ENCODE data around the gene PEX11G. TPM values are rescaled to one million over a fixed set of nuclear protein-coding genes. Genes with fewer than 3 reads are reported as not detected.

Gene PEX11G
- total RNA-seq, 1 experiment from 2014 or later = 4.0 TPM

DNA sequence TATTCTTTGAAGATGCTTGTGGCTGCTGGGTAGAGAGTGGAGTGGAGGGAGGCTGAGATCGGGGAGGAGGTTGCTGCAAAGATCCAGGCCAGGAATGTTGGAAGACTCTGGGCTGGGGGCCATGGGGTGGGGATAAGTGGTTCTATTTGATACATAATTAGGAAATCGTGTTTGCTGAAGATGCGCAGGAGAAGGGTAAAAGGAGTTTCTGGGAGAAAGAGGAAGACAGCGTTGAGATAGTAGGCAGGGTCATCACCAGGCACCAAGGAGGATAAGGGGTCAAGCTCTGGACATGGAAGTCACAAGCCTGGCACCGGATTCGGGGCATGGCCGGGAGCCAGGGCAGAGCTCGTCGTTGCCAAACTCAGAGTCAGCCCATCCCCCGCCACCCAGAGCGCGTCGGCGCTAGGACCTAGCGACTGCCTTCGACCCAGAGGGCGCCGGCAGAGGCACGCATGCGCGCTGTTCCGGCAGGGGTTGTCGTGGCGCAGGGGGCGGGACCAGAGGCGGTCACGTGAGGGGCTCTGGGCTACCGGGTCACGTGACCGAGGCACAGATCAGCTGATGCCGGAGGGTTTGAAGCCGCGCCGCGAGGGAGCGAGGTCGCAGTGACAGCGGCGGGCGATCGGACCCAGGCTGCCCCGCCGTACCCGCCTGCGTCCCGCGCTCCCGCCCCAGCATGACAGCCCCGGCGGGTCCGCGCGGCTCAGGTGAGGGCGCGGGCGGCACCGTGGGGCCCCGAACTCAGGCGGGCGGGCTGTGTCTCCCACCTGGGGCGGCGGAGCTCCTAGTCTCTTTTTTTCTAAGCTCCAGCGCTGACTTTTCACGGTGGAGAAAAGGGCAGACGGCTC, 33.5 kb upstream of the PEX11G start, which contains the start of gene MCOLN1:
Gene MCOLN1 (plus strand): TSS at position 553 of the 851 bp plus-strand sequence. CDS start 127 bp downstream, at position 680.
- peak; percentile 93 for DNase-seq (ENCODE audit: low spot score)

DNA sequence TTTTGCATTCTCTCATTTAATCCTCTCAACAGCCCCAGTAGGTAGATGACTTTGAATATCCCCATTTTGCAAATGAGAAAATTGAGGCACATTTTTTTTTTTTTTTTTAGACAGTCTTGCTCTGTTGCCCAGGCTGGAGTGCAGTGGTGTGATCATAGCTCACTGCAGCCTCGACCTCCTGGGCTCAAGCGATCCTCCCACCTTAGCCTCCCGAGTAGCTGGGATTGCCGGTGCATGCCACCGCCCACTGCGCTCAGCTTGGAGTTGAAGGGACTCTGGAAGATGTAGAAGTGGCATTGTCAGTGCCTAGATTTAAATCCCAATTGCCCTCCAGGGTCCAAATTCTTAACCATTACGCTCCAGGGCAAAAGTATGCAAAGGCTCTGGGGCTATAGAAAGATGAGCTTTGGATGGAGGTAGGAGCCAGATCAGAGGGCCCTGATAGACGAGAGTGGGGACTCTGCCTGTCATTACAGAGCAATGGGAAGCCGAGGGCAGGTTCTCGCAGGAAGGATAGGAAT, 32.8 kb upstream of the PEX11G start:
- DNase-seq (ENCODE audit: low spot score) = no peak

DNA sequence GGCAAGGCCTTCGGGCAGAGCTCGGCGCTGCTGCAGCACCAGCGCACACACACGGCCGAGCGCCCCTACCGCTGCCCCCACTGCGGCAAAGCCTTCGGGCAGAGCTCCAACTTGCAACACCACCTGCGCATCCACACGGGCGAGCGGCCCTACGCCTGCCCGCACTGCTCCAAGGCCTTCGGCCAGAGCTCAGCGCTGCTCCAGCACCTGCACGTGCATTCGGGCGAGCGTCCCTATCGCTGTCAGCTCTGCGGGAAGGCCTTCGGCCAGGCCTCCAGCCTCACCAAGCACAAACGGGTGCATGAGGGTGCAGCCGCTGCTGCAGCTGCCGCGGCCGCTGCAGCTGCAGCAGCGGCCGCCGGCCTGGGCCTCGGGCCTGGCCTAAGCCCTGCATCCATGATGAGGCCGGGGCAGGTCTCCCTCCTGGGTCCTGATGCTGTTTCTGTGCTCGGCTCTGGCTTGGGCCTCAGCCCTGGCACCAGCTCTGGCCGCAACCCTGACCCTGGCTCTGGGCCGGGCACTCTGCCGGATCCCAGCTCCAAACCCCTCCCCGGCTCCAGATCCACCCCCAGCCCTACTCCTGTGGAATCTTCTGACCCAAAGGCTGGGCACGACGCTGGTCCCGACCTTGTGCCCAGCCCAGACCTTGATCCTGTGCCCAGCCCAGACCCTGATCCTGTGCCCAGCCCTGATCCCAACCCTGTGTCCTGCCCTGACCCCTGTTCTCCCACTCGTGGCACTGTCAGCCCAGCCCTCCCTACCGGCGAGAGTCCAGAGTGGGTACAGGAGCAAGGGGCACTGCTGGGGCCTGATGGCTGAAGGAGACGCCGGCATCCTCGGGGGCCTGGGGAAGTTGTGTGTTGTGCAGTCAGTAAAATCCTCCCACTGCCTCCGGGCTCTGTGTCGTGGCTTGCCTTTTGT, 31.6 kb upstream of the PEX11G start:
- DNase-seq (ENCODE audit: low spot score) = no peak

DNA sequence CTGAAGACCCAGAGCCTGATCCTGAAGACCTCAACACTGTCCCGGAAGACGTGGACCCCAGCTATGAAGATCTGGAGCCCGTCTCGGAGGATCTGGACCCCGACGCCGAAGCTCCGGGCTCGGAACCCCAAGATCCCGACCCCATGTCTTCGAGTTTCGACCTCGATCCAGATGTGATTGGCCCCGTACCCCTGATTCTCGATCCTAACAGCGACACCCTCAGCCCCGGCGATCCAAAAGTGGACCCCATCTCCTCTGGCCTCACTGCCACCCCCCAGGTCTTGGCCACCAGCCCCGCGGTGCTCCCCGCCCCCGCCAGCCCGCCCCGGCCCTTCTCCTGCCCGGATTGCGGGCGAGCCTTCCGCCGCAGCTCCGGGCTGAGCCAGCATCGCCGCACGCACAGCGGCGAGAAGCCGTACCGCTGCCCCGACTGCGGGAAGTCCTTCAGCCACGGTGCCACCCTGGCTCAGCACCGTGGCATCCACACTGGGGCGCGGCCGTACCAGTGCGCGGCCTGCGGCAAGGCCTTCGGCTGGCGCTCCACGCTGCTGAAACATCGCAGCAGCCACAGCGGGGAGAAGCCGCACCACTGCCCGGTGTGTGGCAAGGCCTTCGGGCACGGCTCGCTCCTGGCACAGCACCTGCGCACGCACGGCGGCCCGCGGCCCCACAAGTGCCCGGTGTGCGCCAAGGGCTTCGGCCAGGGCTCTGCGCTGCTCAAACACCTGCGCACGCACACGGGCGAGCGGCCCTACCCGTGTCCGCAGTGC, 30.7 kb upstream of the PEX11G start:
- DNase-seq (ENCODE audit: low spot score) = no peak

DNA sequence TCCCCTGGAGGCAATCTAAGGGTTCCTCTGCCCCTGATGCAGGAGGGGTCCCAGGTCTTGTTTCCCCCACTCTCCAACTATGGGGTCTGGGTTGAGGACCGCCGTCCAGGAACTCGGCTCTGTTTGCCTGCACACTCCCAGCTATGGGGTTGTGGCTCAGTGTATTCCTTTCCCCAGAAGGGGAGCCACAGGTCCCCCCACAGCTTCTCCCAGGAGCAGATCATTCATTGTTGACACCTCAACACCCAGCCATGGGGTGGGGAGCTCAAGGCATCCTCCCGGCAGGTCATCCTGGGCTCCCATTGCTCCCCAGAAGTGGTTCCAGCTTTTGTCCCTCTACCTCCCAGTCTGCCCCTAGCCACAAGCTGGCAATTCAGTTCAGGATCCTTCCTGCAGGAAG, 28.0 kb upstream of the PEX11G start:
- no peak for DNase-seq (ENCODE audit: low spot score)

DNA sequence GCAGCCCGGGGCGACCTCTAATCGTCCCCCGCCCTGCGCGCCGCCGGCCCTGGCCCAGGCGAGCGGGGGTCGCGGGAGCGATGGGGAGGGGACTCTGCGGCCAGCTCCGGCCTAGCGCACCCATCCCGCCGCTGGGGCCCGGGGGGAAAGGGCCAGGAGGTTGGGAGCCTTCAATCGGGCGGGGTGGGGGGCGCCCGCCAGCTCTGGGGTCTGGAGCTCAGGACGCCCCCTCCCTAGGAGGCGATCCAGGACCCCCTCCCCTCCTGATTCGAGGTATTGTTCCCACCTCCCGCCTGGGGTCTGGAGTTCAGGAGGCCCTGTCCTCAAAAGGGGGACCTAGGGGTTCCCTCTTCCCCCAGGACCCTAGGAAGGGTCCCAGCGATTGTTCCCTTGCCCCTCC, 27.5 kb upstream of the PEX11G start:
- DNase-seq (ENCODE audit: low spot score) = no peak

DNA sequence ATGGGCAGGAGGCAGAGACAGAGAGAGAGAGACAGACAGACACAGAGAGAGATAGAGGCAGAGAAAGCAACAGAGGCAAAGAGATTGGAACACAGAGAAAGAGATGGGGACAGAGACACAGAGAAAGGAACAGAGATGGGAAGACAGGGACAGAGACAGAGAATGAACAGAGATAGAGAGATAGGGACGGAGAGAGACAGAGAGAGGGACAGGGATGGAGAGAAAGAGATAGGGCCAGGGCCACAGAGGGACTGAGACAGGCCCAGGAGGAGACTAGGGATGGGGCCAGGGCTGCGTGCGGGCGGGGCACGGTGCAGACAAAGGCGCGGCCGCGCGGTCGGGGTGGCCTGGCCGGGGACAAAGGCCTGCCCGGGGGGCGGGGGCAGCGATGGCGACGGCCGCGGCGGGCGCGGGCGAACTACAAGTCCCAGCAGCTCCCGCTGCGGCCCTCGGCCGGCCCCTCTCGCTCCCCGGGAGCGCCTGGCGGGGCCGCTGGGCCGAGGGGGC, 26.9 kb upstream of the PEX11G start, which contains the start of gene ZNF358:
Gene ZNF358 (plus strand): TSS at position 459 of the 507 bp plus-strand sequence. CDS start 3,140 bp downstream, outside the sequence.
- no peak for DNase-seq (ENCODE audit: low spot score)

DNA sequence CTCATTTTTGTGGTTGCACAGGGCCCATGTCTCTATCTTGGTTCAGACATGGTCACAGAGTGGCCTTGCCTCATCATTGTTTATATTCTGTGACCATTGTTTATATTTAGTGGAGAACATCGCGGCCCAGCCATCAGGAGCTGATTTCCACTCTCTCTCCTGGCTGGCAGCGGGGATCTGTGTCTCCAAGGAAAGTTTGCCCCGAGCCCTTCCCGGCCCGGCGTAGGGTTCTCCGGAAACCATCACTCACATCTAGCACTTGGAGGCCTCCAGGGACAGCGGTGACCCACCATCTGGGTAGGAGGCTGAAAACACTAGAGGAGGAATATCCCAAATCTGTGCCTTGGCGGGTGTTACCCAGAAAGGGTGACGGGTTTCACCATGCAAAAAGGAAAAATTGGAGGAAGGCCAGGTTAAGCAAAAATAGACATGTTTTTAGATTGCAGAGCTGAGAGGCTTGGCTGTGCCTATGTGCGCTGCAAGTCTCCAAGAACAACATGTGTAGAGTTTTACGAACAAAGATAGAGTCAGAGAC, 26.3 kb upstream of the PEX11G start:
- no peak for DNase-seq (ENCODE audit: low spot score)

DNA sequence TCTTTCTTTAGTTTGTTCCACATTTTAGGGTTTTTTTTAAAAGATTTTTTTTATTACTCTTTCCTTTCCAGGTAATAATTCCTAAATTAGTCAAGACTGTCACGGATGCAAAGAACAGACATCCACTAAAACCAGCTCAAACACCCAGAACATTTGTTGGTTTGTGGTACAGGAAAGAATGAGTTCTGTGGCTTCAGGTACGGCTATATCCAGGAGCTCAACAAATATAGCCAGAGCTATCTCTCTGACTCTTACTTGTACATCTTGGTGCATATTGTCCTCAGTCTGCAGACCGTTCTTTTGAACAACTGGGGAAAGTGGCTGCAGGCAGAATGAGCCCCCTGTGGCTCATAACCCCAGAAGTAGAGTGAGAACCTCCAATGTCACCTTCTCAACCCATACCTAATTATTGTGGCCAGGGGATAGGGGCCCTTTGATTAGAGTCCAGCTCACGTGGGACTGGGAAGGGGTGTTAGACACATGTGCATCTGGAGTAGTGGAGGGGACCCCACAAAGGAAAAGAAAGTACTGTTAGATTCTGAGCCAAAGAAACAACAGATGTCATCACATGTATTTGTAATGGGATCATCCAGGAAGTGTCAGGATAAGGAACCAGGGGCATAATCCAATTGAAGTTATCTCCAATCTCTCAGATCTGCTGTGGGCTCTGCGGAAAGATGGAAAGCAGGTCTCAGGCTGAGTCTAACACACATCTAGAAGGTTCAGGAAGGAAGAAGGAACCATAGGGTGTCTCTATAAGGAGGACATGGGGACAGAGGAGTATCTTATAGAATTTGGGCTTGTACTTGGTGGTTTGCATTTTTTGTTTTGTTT, 25.2 kb upstream of the PEX11G start:
- no peak for DNase-seq (ENCODE audit: low spot score)

DNA sequence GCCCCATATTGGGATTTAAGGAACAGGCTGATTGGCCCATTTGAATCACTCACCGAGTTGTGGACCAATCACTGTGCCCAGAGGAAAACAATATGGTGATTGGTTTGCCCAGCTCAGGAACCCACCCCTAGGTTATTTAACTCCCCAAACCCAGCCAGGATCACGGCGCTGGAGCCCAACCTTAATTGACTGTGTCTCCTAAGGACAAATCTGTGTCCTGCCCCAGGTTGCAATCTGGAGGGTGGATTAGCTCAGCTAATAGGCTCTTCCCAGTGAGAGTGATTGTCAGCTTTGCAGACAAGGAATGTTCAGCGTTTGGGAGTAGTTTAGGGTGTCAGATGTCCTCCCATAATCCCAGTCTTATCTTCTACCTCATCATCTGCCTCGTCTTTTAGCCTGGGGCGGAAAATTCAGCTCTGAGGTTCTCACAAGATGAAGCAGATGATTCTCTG, 23.6 kb upstream of the PEX11G start:
- DNase-seq (ENCODE audit: low spot score) = no peak

DNA sequence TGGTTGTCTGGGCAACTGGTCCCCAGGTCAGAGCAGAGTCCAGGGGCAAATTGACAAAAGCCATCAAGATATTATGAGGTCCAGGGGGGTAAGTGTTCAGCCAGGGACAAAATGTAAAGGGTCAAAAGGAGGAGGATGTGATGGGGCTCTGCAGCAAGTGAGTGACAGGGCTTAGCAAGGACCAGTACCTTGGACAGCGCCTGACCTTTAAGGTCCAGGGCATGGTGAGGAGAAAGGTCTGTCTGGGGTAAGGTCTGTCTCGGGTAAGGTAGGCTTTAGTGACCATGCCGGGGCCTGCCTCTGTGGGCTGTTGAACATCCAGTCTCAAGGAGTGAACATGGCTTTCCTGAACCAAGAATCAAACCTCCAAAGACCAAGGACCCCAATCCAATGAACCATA, 20.8 kb upstream of the PEX11G start:
- no peak for DNase-seq (ENCODE audit: low spot score)

DNA sequence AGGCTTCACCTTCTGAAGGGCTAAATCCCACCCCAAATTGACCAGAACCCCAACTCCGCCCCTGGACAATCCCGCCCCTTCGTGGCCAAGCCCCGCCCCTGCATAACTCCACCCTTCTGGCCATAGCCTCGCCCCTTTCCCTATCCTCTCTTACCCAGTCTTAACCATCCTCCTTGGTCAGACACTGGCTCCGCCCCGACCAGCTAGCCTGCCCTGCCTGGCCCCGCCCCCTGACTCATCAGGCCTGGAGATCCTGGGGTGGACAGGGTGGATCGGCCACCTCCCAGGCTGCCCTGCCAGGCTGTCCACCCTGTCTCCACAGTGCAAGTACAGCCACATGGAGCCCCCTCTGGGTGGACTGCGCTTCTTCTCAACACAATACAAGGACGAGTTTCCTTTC, 19.0 kb upstream of the PEX11G start:
- DNase-seq (ENCODE audit: low spot score) = peak; percentile 79

DNA sequence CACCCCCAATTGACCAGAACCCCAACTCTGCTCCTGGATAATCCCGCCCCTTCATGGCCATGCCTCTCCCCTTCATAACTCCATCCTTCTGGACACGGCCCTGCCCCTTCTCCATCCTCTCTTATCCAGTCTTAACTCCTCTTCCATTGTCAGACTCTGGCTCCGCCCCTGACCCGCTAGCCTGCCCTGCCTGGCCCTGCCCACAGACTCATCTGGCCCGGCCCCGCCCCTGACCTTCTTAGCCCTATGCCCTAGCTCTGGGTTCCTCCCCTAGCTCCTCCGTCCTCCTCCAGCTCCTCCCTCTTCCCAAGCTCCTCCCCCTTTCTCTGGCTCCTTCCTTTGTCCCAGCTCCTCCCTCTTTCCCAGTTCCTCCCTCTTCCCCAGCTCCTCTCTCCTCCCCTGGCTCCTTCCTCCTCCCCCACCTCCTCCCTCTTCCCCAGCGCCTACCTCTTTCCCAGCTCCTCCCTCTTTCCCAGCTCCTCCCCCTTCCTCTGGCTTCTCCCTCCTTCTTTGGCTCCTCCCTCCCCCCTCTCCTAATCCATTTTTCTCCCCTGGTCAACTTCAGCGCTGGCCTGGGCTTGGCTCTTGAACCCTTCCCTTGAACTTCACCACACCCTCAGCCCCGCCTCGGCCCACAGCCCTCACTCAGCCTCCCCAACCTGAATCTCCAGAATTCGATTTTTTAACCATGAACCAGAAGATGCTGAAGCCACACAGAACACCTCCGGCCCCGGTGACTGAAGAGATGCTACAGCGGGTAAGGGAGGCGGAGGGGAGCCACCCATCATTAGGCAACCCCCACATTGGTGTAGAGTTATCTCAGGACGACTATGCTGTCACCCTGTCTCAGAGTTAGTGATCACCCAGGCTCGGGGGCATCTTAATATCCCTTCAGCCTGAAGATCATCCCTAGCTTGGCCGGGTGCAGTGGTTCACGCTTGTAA, 17.8 kb upstream of the PEX11G start:
- DNase-seq (ENCODE audit: low spot score) = peak; percentile 85

DNA sequence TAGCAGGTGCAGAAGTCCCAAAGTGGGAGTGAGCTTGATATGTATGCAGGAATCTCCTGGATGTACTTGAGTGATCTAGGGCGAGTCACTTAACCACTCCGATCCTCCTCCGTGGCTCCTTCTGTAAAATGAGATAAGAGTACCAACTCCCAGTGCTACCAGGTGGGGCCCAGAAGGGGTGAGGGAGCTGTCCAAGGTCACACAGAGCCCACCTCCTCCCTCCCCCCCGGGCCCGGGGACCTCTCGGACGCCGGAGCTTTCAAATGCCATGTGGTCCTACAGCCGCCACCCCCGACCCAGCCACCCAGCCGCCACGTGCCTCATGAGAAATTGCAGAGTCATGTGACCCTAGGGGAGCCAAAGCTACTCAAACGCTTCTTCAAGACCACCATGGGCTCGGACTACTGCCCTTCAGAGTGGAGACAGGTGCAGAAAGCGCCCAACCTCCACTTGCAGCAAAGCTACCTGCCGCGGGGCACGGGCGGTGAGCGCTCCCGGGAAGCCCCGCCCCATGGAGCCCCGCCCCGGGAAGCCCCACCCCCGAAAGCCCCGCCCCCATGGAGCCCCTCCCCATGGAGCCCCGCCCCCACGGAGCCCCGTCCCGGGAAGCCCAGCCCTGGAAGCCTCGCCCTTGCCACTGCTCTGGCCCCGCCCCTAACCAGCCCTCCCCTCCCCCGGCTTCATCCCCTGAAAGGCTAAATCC, 17.0 kb upstream of the PEX11G start:
- no peak for DNase-seq (ENCODE audit: low spot score)

DNA sequence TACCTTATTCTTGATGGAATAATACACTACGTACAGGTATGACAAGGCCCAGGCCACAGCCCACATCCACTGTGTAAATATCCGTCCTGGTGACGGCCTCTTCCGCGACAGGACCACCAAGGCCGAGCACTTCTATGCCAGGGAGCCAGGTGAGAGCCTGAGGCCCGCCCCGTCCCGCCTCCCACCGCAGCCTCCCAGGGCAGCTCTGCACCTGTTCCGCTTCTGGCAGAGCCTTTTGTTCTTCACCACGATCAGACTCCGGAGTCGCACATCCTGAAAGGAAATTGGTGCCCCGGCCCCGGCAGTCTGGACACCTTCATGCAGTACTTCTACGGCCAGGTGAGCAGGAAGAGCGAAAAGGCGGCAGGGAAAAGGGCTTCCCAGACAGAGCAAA, 16.4 kb upstream of the PEX11G start:
- peak; percentile 17 for DNase-seq (ENCODE audit: low spot score)

DNA sequence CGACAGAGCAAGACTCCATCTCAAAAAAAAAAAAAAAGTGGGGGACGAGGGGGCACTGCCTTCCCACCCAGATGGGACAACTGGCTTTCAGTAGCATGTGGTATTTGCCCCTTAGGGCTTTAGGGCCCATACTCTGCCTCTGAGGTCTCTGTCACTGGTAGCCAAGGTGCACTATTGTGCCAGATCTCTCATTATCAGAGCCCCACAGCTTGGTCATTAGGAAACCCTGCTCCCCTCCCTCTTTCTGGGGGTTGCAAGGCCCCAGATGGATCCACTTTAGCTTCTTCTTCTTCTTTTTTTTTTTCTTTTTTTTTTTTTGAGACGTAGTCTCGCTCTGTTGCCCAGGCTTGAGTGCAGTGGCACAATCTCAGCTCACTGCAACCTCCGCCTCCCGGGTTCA, 15.8 kb upstream of the PEX11G start:
- no peak for DNase-seq (ENCODE audit: low spot score)

DNA sequence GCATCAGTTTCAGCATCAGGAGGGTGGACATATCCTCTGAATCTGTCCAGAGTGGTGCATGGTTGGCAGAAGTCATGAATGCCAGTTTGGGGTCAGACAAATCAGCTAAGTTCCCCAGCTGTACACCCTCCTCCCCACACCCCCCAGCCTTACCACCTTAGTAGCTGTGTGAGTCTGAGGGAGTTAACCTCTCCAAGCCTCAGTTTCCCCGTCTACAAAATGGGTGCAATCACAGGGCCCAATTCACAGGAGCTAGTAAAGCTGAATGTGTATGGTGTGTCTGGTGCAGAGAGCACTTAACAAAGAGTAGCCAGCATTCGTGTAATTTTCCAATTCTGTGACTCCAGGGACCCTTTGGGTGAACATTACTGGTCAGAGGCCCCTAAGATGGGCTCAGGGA, 13.7 kb upstream of the PEX11G start:
- DNase-seq (ENCODE audit: low spot score) = no peak

Data from HT-29 (cell line).